Esophagus squamous epithelium (tissue), 5 donors: ENCODE measurements around the gene SOX6. TPM values are rescaled to one million over a fixed set of nuclear protein-coding genes. Genes with fewer than 3 reads are reported as not detected.

Experiments
- DNase-seq: peaks from one replicate; lab custom pipeline; 2025; lab: John Stamatoyannopoulos, UW
- H3K27ac ChIP-seq, 4 donors: fragments of 200-600 bp; sonication (generic); one replicate each; pipeline ENCODE4 v1.5.1; 2016 to 2019; ENCODE audit warnings: mild to moderate bottlenecking in 1 of 4
- H3K27me3 ChIP-seq, 4 donors: fragments of 200-600 bp; sonication (generic); 1 replicate in 3 of 4; 2 replicates in 1 of 4; pipeline versions ENCODE4 v1.5.1 to v1.6.0; 2017 to 2021; ENCODE audit warnings: antibody characterized with exemption in 1 of 4
- H3K36me3 ChIP-seq, 3 donors: fragments of 200-600 bp; sonication (generic); one replicate each; pipeline ENCODE4 v1.5.1; 2016 to 2019
- H3K4me1 ChIP-seq, 3 donors: fragments of 200-600 bp; sonication (generic); one replicate each; pipeline ENCODE4 v1.5.1; 2017 to 2019
- H3K4me3 ChIP-seq, 4 donors: fragments of 200-600 bp; sonication (generic); 1 replicate in 3 of 4; 2 replicates in 1 of 4; pipeline ENCODE4 v1.5.1; 2016 to 2019; ENCODE audit warnings: mild to moderate bottlenecking in 2 of 4, moderate library complexity in 1 of 4
- H3K9me3 ChIP-seq, 3 donors: fragments of 200-600 bp; sonication (generic); one replicate each; pipeline ENCODE4 v1.5.1; 2016 to 2019
- POLR2A ChIP-seq, 4 donors: fragments of 450-650 bp; IDR thresholded peaks; one replicate each; pipeline ENCODE4 v1.6.1; 2017; ENCODE audit warnings: antibody characterized with exemption in 4 of 4, mild to moderate bottlenecking in 4 of 4, moderate library complexity in 3 of 4
- WGBS, 2 donors: methylation state at CpG; one replicate each; pipeline ENCODE4 v1.1.5; 2018; 5-methylcytosine and 5-hydroxymethylcytosine counted together
- intact Hi-C: fragments of 100-400 bp; cut with DNase I; formaldehyde crosslinking; loops from one replicate; pipeline ENCODE4 v1.15.0; 2022
- total RNA-seq, 4 donors: library from RNA; depleted of rRNA; stranded (reverse); fragments of >200 nt; gene quantifications; one replicate each; pipeline ENCODE4 v1.1.0, GENCODE V29; 2016
- TF ChIP-seq, protein P1 (sequence below), 6 experiments: fragments of 450-650 bp in 4 of 6; fragments of 200-600 bp in 2 of 6; sonication (generic) in 2 of 6; IDR thresholded peaks; one replicate each; pipeline ENCODE4 v1.5.1; 2016 to 2019; ENCODE audit warnings: antibody characterized with exemption in 6 of 6, mild to moderate bottlenecking in 4 of 6, moderate library complexity in 4 of 6
- donor health status: DM: yes; HTN: yes; CAD: no.

The SOX6 gene
- total RNA-seq, 4 donors from 2014 or later, result 7.8 to 16.0 (median 10.6) TPM

DNA sequence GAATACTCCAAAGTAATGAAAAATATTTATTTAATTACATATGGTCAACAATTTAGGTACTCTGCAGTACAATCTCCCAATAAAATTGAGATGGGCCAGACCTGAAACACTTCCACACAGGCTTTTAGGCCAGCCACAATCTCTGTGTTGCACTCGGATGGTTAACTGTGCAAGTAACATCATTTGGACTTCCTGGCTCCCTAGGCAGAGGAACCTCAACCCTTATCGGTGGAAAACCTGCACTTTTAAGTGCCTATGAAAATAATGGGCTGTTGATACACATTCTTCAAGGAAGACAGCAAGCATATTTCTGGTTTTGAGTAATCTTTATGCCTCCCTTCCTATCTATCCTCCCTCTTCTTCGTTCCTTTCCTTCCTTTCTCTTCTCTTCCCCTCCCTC, 343.1 kb downstream of the SOX6 start:
- no peaks in the 10 kb centered on the region for H3K27me3 ChIP-seq
- no peak overlapping the region for H3K27ac ChIP-seq
- TF ChIP-seq POLR2A (IDR thresholded peaks at IDR 0.05), result no peak
- TF ChIP-seq, protein P1, sequence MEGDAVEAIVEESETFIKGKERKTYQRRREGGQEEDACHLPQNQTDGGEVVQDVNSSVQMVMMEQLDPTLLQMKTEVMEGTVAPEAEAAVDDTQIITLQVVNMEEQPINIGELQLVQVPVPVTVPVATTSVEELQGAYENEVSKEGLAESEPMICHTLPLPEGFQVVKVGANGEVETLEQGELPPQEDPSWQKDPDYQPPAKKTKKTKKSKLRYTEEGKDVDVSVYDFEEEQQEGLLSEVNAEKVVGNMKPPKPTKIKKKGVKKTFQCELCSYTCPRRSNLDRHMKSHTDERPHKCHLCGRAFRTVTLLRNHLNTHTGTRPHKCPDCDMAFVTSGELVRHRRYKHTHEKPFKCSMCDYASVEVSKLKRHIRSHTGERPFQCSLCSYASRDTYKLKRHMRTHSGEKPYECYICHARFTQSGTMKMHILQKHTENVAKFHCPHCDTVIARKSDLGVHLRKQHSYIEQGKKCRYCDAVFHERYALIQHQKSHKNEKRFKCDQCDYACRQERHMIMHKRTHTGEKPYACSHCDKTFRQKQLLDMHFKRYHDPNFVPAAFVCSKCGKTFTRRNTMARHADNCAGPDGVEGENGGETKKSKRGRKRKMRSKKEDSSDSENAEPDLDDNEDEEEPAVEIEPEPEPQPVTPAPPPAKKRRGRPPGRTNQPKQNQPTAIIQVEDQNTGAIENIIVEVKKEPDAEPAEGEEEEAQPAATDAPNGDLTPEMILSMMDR (IDR thresholded peaks at IDR 0.05), result no peak
- H3K4me1 ChIP-seq, result no peaks in the 10 kb centered on the region
- intact Hi-C loops, result no loop called here
- no peaks in the 10 kb centered on the region for H3K9me3 ChIP-seq
- H3K4me3 ChIP-seq, result no peak overlapping the region
- no peaks in the 10 kb centered on the region for H3K36me3 ChIP-seq
- WGBS, 2 donors, result 56 to 80% methylated on average over 3 of the region's 3 CpGs
- no peak for DNase-seq

DNA sequence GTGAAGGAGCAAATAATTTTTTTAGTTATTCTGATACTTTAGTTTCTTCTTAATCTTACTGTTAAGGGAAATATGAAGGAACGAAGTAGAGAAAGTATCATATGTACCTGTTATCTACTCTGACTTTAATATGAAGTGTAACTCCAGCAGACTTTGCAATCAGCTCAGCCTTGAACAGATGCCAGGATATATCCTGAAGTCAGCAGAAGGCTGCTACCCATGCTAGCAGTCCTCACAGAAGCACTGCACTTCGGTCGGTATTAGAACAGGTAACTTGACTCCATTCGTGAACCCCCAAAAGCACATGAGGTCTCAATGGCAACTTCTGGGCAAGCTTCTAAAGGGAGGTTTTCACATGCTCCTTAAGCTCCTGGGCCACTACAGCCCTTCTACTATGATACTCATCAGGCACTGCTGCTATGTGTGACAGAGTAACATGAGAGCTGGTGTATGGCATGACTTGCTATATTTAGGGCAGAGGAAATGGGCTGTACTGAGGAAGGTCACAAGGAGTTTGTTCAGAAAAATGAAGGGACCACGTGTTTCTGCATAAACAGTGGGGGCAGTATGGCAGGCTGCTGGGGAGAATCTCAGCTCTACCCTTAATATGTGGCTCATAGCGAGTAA, 344.1 kb downstream of the SOX6 start:
- H3K9me3 ChIP-seq, result no peaks in the 10 kb centered on the region
- no peaks in the 10 kb centered on the region for H3K27me3 ChIP-seq
- no peaks in the 10 kb centered on the region for H3K4me1 ChIP-seq
- no peaks in the 10 kb centered on the region for H3K36me3 ChIP-seq
- no peak overlapping the region for H3K27ac ChIP-seq
- TF ChIP-seq POLR2A (IDR thresholded peaks at IDR 0.05), result no peak
- TF ChIP-seq, protein P1 (IDR thresholded peaks at IDR 0.05), result no peak
- H3K4me3 ChIP-seq, result no peak overlapping the region
- 74 to 80% methylated on average over 5 to 6 of the region's 6 CpGs for WGBS, 2 donors
- DNase-seq, result no peak
- intact Hi-C loops, result no loop called here

- no peaks in the 10 kb centered on the region for H3K9me3 ChIP-seq
- H3K27ac ChIP-seq, result no peak overlapping the region
- intact Hi-C loops, result no loop called here
- H3K36me3 ChIP-seq, result no peaks in the 10 kb centered on the region
- TF ChIP-seq, protein P1 (IDR thresholded peaks at IDR 0.05), result no peak
- TF ChIP-seq POLR2A (IDR thresholded peaks at IDR 0.05), result no peak
- H3K27me3 ChIP-seq, result no peaks in the 10 kb centered on the region
- no peak overlapping the region for H3K4me3 ChIP-seq
- no peaks in the 10 kb centered on the region for H3K4me1 ChIP-seq
- no peak for DNase-seq
These were observed 344.9 kb downstream of the SOX6 start for GRCh38 chr11:16011396-16011795.

- Histone ChIP-seq H3K9me3 (no peaks in the 10 kb centered on the region), H3K4me1 (no peaks in the 10 kb centered on the region), H3K4me3 (no peak overlapping the region), H3K27me3 (no peaks in the 10 kb centered on the region), H3K36me3 (no peaks in the 10 kb centered on the region), H3K27ac (no peak overlapping the region)
- WGBS, 2 donors, result 92% methylated on average over 1 of the region's 1 CpG
- TF ChIP-seq, protein P1 (IDR thresholded peaks at IDR 0.05), result no peak
- TF ChIP-seq POLR2A (IDR thresholded peaks at IDR 0.05), result no peak
- no peak for DNase-seq
- intact Hi-C loops, result no loop called here
These were observed 347.3 kb downstream of the SOX6 start for GRCh38 chr11:16009021-16009420.

DNA sequence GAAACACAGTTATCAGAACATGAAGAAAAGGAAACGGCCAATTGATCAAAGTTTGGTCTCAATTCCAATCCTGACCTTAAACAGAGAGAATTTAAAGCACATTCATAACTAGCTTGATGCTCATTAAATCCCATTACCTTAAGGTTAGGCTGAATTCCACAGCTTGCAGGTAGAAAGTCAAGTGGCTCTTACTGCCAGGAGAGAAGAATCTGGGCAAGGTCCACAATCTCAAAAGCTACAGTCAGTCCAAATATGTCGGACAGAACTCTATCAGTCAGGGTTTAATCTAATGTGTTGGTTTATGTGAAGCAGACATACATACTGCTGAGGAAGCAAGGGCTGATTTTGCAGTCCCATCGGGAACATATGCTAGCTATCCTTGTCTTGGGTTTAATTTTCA, 348.8 kb downstream of the SOX6 start:
- Histone ChIP-seq H3K27ac (no peak overlapping the region), H3K27me3 (no peaks in the 10 kb centered on the region), H3K9me3 (no peaks in the 10 kb centered on the region), H3K36me3 (no peaks in the 10 kb centered on the region), H3K4me3 (no peak overlapping the region), H3K4me1 (peaks cover 0 to 2% (median 0%) of the 10 kb centered on the region in 3 donors)
- intact Hi-C loops, result no loop called here
- 93 to 94% methylated on average over 3 of the region's 3 CpGs for WGBS, 2 donors
- DNase-seq, result no peak
- TF ChIP-seq, protein P1 (IDR thresholded peaks at IDR 0.05), result no peak
- TF ChIP-seq POLR2A (IDR thresholded peaks at IDR 0.05), result no peak
